Kidney glomerular epithelial cell (primary cell): ENCODE data around the gene TRAF5.
A peak's percentile ranks its signal among the peaks of the same experiment; 100 is the strongest.
"Not testable (repeated sequence)": the region's sequence is repeated elsewhere in the genome, so short reads cannot be mapped to it uniquely, and the experiment has no call there.

ENCODE experiments used
- DNase-seq: peaks from one replicate; lab custom pipeline; 2025; lab: John Stamatoyannopoulos, UW

TRAF5 gene

DNA sequence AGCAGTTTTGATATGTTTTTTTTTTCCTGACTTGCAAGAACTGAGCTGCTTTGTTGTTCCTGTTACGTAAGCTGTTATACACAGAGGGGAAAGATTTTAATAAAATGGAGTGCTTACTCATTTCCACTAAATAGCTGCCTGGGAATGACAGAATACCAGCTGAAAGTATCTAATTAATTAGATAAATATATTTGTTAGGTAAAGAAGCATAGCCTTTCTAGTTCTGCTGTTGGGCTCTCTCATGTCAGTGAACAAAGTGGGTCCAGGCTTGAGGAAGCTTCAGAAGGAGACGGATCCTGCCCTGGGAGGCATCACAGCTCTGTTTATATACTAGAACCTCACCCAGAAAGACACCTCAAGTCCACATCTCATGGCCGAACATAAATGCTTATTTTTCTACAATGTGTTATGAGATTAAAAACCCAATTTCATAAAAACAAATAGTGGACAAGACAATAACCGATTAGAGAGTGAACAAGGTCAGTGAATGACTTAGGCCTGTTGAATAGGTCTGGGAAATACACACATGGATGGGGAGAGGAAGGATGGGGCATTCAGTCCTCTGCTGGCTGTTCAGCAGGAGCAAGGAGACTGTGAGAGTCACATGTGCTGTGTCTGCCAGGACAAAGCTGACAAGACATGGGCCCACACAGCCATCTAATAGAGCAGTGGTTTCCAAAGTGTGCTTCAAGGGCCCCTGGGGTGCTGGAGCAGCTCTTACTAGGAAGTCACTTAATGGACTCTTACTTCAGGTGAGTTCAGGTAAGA, 20.6 kb downstream of the TRAF5 start:
- DNase-seq = no peak

DNA sequence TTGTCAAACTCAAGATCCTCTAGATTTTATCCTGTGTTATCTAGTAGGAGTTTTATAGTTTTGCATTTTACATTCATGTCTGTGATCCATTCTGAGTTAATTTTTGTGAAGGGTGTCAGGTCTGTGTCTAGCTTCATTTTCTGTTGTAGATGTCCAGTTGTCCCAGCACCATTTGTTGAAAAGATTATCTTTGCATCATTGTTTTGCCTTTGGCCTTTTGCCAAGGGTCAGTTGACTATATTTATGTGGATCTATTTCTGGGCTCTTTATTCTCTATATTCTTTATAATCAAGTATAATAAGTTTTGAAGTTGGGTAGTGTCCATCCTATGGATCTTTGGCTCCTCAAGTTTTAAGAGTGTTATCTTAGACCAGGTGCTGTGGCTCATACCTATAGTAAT, 21.9 kb downstream of the TRAF5 start:
- no peak for DNase-seq

DNA sequence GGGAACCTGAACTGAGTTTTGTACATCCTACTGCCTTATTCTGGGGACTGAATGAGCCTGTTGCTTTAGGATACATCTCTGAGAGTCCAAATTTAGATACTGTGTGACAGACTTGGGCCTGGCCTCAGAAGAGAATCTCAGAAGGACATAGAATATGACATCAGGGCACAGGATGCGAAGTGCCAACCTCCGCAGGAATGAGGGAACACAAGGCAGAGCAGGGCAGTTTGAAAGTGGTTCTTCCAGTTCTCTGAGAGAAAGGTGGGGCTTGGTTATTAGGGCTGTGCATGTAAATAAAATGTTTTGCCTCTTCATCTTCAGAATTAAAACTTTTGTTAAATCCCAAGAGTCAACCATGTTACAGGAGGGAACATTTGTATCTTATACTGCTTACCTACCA, 23.1 kb downstream of the TRAF5 start:
- DNase-seq = no peak

DNA sequence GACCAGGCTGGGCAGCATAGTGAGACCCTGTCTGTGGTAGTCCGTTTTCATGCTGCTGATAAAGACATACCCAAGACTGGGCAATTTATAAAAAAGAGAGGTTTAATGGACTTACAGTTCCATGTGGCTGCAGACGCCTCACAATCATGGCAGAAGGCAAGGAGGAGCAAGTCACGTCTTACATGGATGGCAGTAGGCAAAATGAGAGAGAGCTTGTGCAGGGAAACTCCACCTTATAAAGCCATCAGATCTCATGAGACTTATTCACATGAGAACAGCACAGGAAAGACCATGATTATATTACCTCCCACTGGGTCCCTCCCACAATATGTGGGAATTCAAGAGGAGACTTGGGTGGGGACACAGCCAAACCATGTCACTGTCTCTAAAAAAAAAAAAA, 25.4 kb downstream of the TRAF5 start:
- DNase-seq = not testable (repeated sequence)

DNA sequence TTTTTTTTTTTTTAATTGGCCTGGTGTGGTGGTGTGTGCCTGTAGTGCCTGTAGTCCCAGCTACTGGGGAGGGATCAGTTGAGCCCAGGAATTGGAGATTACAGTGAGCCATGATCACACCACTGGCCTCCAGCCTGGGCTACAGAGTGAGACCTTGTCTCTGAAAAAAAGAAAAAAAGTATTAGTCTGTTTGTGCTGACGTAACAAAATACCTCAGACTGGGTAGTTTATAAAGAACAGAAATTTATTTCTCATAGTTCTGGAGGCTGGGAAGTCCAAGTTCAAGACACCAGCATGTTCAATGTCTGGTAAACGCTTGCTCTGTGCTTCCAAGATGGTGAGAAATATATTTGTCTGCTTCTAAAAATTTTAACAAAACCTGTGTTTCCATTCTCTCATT, 25.8 kb downstream of the TRAF5 start:
- no peak for DNase-seq

DNA sequence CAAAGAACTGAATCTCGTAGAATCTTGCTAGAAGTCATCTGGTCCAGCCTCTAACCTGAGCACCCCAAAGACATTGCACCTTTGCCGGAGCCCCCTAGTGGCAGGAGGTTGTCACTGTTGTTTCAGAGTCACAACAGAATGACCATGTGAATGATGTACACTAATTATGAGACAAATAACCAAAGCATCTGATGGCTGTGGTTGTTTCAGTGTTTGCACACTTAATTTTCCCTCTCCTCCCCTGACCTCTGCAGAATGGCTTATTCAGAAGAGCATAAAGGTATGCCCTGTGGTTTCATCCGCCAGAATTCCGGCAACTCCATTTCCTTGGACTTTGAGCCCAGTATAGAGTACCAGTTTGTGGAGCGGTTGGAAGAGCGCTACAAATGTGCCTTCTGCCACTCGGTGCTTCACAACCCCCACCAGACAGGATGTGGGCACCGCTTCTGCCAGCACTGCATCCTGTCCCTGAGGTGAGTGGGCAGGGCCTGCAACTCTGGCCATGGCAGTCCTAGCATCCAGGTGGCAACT, 26.4 kb downstream of the TRAF5 start:
- no peak for DNase-seq

DNA sequence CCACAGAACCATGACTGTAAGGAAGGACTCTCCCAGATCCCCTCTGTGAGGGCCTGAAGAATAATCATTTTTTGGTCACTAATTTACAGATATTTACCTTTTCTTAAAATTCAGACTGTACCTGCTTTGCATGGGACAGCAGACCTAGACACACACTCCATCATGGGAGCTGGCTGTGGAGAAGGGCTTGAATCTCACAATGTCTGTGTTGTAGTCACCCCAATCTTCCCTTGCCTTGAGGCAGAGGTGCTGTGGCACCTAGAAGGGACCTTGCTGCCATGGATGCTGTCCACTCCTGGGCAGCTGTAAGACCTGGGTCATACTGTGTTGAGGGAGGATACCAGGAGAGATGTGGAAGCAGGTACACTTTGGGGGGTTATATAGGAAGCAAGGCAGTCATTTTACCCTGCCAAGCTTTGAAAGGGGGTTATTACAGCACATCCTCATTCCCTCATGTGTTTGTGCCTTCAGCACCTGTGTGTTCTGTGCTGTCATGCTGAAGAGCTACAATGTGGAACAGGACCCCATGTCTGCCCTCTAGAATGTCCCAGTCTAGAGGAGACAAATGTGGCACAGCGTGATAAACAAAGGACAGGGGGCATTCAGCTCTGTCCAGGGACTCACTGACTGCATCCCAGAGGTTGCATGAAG, 27.1 kb downstream of the TRAF5 start:
- DNase-seq = no peak

DNA sequence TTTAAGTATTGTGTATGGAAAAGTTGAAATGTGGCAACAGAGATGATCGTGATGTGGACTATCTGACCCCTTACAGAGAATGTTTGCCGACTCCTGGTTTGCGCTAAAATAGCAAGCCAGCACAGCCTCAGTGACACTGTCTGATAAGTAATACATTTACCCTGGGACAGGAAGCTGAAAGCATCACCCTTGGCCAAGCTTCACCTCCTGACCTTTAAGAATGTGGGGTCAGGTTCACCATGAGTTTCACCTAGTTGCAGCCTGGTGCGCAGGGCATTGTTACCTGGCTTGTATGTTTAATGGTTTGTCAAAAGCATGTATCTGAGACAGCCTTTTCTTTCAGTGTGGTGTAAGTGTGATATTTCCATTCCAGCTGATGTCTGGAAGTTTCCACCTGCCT, 29.2 kb downstream of the TRAF5 start:
- no peak for DNase-seq

DNA sequence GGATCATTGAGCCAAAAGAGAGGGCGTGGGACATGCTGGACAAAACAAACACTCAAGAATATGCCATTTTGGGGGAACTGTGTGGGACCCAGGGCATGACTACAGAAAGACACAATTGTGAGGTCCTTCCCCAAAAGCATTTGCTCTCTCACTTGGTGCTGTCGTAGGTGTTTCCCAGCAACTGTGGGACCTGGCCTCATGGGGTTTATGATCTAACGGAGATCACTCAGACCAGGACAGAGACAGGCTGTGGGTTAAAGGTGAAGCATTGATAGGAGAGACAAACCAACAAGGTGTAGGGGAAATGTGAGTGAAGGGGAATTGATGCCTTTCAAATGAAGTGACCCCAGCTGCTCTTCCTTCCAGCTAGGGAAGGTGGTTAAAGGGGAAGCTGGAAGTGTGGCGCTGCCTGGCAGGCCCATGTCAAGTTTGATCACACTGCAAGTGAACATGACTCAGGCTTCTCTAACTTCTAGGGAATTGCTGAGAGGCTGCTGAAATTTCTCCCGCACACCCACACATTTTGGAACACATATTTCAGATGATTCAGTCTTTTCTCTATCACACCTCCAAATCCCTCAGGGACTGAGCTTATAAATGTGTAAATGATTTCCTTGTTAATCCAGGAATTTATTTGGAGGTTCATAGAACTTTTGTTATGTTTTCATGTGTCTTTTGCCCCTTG, 30.2 kb downstream of the TRAF5 start:
- DNase-seq = peak; percentile 57

DNA sequence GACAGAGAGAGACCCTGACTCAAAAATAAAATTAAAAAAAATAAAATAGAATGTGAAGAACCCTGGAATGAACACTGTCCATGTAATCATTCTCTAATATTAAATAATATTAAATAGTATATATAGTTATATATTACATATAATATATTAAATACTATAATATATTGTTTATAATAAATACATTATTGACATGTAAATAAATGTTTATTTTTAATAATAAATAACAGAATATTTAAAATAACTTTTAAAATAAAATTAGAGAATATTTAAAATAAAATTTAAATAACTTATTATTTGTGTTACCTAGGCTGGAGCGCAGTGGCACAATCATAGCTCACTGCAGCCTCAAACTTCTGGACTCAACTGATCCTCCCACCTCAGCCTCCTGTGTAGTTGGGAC, 32.1 kb downstream of the TRAF5 start:
- DNase-seq = no peak

DNA sequence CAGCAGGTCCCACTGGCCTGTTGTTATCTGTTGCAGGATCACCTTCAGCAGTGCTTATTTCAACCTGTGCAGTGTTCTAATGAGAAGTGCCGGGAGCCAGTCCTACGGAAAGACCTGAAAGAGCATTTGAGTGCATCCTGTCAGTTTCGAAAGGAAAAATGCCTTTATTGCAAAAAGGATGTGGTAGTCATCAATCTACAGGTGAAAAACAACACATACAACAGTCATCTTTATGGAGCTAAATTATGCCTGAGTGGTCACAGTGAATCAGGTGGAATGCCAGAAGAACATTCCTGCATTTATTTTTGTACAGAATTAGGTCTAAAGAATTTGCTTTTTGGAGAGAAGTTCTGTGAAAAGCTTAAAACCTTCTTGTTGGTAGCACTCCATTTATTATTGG, 33.2 kb downstream of the TRAF5 start:
- DNase-seq = no peak

DNA sequence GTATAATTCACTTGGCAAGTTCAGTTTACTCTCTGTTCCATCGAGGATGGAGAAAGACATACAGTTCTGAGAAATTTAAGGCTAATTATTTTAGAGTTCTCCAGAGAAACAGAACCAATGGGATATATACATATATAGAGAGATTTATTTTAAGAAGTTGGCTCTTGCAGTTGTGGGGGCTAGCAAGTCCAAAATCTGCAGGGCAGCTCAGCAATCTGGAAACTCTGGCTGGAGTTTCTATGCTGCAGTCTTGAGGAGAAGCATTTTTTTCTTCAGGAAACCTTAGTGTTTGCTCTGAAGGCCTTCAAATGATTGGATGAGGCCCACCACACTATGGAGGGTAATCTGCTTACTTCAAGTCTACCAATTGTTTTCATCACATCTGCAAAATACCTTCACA, 34.6 kb downstream of the TRAF5 start:
- DNase-seq = no peak

DNA sequence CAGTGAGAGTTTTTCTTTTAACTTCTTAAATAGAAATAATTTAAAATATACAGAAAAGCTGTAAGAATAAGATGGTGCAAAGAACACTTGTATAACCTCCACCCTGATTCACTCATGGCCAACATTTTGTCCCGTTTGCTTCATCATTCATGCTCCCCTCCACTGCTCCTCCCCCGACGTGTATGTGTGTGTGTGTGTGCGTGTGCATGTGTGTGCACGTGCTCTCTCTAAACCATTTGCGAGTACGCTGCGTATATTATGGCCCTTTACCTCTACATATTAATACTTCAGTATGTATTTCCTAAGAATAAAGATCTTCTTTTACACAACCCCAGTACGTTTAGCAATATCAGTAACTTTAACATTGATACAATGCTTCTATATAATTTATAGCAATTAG, 43.0 kb downstream of the TRAF5 start:
- no peak for DNase-seq

DNA sequence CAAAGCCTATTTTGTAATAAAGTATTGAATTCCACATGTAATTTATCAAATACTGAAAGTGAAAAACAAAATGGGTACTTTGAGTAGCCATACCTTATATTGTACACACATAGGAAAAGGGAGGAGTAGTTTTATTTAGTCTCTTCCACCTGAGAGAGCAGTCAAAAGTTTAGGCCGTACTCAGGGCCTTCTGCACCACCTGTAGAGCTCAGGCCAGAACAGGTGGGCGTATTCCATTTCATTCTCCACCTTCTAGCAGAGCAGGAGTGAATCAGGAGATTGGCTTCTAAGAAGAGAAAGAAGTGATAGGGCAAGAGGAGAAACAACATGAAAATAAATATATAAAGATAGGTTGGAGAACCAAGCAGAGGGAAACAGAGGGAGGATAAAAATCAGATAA, 44.0 kb downstream of the TRAF5 start:
- no peak for DNase-seq

DNA sequence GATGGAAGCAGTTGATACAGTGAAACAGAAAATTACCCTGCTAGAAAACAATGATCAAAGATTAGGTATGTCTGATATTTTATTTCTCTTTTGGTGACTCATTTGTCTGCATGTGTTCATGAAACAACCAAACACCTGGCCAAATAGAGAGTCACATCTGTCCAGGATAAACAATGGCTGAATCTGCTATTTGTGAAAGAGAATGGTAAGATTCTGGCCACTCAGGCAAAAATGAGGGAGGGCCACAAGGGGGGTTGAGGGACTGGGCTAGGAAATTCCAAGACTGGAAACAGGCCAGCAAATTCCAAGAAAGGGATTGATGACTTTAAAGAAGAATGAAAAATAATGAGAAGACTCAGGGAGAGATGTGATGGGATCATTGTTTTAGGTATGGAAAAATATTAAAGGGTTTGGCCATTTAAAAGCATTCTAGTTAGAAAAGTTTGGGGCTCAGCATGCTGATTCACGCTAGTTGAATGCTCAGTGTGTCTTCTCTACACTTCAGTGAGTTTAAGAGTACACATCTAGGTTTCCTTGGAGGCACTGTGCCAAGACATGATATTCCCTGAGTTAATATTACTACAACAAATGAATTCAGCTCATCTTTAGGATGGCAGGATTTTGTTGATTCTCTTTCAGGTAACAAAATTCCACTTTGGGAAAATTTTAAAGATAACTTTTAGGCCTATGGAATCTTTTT, 44.9 kb downstream of the TRAF5 start:
- peak; percentile 83 for DNase-seq

DNA sequence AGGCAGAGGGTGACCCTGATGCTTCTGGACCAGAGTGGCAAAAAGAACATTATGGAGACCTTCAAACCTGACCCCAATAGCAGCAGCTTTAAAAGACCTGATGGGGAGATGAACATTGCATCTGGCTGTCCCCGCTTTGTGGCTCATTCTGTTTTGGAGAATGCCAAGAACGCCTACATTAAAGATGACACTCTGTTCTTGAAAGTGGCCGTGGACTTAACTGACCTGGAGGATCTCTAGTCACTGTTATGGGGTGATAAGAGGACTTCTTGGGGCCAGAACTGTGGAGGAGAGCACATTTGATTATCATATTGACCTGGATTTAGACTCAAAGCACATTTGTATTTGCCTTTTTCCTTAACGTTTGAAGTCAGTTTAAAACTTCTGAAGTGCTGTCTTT, 45.8 kb downstream of the TRAF5 start:
- DNase-seq = no peak

DNA sequence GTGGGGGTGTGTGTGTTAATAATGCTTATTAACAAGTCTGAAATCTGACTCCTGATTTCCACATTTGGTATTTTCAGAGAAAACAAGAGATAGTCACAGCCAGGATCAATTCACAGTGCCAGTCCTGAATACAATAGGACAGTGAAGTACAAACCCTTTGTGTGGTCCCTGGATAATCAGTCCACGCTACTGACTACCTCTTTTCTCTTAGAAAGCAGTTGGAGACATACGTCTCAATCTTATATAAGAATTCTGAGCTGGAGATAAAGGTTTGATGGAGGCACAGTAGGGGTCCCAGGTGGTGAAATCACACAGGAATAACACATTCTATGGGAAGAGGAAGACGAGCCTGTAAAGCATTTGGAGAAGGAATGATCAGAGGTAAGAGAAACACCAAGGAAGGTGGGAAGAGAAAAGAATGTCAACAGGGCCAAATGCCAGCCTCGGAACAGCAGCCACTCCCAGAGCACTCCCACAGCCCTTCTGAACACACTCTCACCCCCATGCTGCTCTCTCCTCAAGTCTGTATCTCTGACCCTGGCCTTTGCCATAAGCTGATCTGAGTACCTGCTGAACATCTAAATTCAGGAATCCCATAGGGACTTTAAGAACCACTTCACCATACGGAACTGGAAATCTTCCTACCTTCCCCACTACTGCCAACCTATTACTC, 48.6 kb downstream of the TRAF5 start:
- DNase-seq = peak; percentile 22

DNA sequence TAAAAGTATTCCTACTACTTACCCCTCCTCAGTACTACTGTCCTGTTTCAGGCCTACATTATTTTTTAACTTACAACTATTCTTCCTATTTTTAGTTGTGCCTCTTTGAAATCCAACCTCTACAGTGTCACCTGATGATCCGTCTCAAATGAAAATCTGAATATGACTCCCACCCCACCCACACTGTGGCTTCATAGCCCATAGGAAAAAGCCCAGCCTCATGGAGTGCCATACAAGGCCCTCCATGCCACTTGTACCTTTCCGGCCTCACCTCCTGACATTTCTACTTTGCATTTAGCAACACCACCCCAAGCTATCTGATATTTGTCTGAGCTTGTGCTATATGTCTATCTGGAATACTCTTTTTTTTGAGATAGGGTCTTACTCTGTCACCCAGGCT, 49.3 kb downstream of the TRAF5 start:
- no peak for DNase-seq

DNA sequence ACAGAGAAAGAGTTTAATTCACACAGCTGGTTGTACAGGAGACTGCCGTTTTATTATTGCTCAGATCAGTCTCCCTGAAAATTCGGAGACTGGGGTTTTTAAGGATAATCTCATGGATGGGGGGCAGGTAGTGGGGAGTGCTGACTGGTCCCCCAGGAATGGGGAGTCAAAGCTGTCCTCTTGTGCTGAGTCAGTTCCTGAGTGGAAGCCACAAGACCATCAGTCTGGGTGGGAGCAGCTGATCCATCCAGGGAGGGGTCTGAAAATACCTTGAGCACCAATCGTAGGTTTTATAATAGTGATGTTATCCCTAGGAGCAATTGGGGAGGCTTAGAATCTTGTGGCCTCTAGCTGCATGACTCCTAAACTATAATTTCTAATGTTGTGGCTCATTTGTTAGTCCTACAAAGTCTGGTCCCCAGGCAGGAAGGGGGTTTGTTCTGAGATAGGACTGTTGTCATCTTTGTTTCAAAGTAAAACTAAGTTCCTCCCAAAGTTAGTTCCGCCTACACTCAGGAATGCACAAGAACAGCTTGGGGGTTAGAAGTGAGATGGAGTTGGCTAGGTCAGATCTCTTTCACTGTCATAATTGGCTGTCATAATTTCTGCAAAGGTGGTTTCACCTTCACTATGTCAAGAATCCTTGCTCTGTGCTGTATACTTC, 50.3 kb downstream of the TRAF5 start:
- no peak for DNase-seq

DNA sequence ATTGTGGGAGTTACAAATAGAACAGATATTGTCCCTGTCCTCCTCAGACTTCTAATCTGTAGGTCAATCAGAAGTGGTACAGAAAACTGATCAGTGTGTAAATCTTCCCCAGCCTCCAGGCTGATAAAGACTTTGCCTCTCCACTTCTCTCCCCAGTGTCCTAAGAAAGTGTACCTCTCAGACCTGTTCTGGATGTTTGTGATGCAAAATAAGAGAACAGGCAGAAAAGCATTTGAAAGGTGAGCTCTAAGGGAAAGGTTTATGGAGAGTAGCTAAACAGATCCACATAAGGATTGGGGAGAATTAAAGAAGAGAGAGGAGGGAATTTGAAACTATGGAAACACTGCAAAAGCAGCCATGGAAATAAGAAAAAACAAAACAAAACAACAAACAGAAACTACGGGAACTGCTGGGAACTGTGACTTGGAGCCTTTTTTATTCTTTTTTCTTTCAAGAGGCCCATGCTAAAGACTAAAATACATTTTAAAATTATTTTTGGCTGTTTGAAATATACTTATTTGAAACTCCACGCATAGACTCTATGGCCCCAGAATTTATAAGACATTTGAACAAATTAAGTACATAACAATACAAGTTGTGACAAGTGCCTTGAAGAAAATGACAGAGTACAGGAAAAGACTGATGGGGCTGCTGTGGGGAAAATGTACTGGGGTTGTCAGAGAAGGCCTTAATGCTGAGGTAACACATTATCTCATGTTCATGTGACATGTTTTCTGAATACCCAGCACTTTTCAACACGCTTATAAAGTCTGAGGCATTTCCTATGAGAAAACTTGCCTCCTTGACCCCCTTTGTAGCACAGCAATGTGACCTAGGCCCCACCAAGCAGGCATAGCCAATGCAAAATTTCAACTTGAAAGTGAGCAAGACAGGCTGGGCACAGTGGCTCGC, 51.2 kb downstream of the TRAF5 start:
- DNase-seq = no peak
